Liver (tissue), 9 donors: Measurements from ENCODE around the gene SET. TPM values are rescaled to one million over a fixed set of nuclear protein-coding genes. Genes with fewer than 3 reads are reported as not detected.

Source experiments
- DNase-seq: peaks from one replicate; pipeline ENCODE4 v3.0.0-alpha.2; 2017; ENCODE audit warnings: low spot score
- H3K27ac ChIP-seq, 2 donors: one replicate each; pipeline ENCODE4 v1.7.0; 2013; ENCODE audit warnings: inconsistent platforms in 2 of 2, low read length in 2 of 2, control low read depth in 1 of 2, low read depth in 1 of 2, mild to moderate bottlenecking in 1 of 2
- H3K27me3 ChIP-seq, 4 donors: one replicate each; pipeline versions ENCODE4 v1.6.1 to v1.7.0; 2013; ENCODE audit warnings: low read length in 3 of 4, inconsistent platforms in 1 of 4, mild to moderate bottlenecking in 1 of 4, moderate library complexity in 1 of 4; ENCODE audit not compliant: control insufficient read depth in 4 of 4, insufficient read depth in 4 of 4
- H3K36me3 ChIP-seq, 4 donors: one replicate each; pipeline versions ENCODE4 v1.6.1 to v1.7.0; 2013; ENCODE audit warnings: low read length in 3 of 4, mild to moderate bottlenecking in 3 of 4, low read depth in 1 of 4, moderate library complexity in 1 of 4; ENCODE audit not compliant: control insufficient read depth in 4 of 4, insufficient read depth in 3 of 4
- H3K4me1 ChIP-seq, 4 donors: one replicate each; pipeline versions ENCODE4 v1.6.1 to v1.7.0; 2013; ENCODE audit warnings: low read length in 3 of 4, mild to moderate bottlenecking in 3 of 4, moderate library complexity in 1 of 4; ENCODE audit not compliant: control insufficient read depth in 4 of 4, insufficient read depth in 4 of 4
- H3K4me3 ChIP-seq, 3 donors: one replicate each; pipeline versions ENCODE4 v1.6.1 to v1.7.0; 2013; ENCODE audit warnings: low read length in 3 of 3, control low read depth in 1 of 3, low read depth in 1 of 3, mild to moderate bottlenecking in 1 of 3
- H3K9ac ChIP-seq, 2 donors: one replicate each; pipeline ENCODE4 v1.7.0; 2013; ENCODE audit warnings: low read length in 2 of 2, mild to moderate bottlenecking in 2 of 2, moderate library complexity in 2 of 2, control low read depth in 1 of 2, low read depth in 1 of 2
- H3K9me3 ChIP-seq, 4 donors: one replicate each; pipeline versions ENCODE4 v1.6.1 to v1.7.0; 2013; ENCODE audit warnings: low read length in 3 of 4; ENCODE audit not compliant: control insufficient read depth in 4 of 4
- EGR1 ChIP-seq, 2 donors: IDR thresholded peaks; 2 replicates each; pipeline ENCODE4 v1.6.1; 2016 to 2018; ENCODE audit warnings: antibody characterized with exemption in 2 of 2, low read depth in 2 of 2
- FOXA2 ChIP-seq: IDR thresholded peaks from 2 replicates; pipeline ENCODE4 v1.6.1; 2016; ENCODE audit warnings: antibody characterized with exemption
- GABPA ChIP-seq, 2 donors: IDR thresholded peaks in 1 of 2; conservative IDR thresholded peaks in 1 of 2; 2 replicates each; pipeline ENCODE4 v1.6.1; 2016; ENCODE audit warnings: antibody characterized with exemption in 2 of 2, mild to moderate bottlenecking in 1 of 2, moderate library complexity in 1 of 2
- HNF4A ChIP-seq, 2 donors: conservative IDR thresholded peaks; 2 replicates each; pipeline ENCODE4 v1.6.1; 2016; ENCODE audit warnings: antibody characterized with exemption in 2 of 2, mild to moderate bottlenecking in 2 of 2
- HNF4G ChIP-seq: IDR thresholded peaks from 2 replicates; pipeline ENCODE4 v1.6.1; 2016; ENCODE audit warnings: antibody characterized with exemption
- JUND ChIP-seq, 2 donors: IDR thresholded peaks; 2 replicates each; pipeline ENCODE4 v1.6.1; 2016; ENCODE audit warnings: antibody characterized with exemption in 2 of 2
- NR2F2 ChIP-seq: IDR thresholded peaks from 2 replicates; pipeline ENCODE4 v1.6.1; 2016; ENCODE audit warnings: antibody characterized with exemption
- RAD21 ChIP-seq, 2 donors: IDR thresholded peaks; 2 replicates each; pipeline ENCODE4 v1.6.1; 2016; ENCODE audit warnings: antibody characterized with exemption in 2 of 2, mild to moderate bottlenecking in 2 of 2
- RXRA ChIP-seq, 2 donors: IDR thresholded peaks; 2 replicates each; pipeline ENCODE4 v1.6.1; 2017 to 2018; ENCODE audit warnings: antibody characterized with exemption in 2 of 2, mild to moderate bottlenecking in 1 of 2
- SP1 ChIP-seq: IDR thresholded peaks from 2 replicates; pipeline ENCODE4 v1.6.1; 2018; ENCODE audit warnings: antibody characterized with exemption, mild to moderate bottlenecking
- TAF1 ChIP-seq: conservative IDR thresholded peaks from 2 replicates; pipeline ENCODE4 v1.6.1; 2016; ENCODE audit warnings: antibody characterized with exemption, mild to moderate bottlenecking
- YY1 ChIP-seq: IDR thresholded peaks from 2 replicates; pipeline ENCODE4 v1.6.1; 2016; ENCODE audit warnings: antibody characterized with exemption, mild to moderate bottlenecking
- WGBS: extraction: QIAGEN DNeasy Blood & Tissue Kit; methylation state at CpG from one replicate; pipeline ENCODE4 v1.1.7; 2013; 5-methylcytosine and 5-hydroxymethylcytosine counted together
- polyA plus RNA-seq, 2 donors: library from polyadenylated mRNA; stranded (reverse) in 1 of 2; unstranded in 1 of 2; fragments of 200-250 nt in 1 of 2; fragments of >200 nt in 1 of 2; fragmentation: Nextera tagmentation in 1 of 2; extraction: Ambion mirVana in 1 of 2; gene quantifications; one replicate each; pipeline versions ENCODE4 v1.2.1 to v1.2.3, GENCODE V29; 2013 to 2015
- total RNA-seq, 2 donors: library from RNA; depleted of rRNA; stranded (reverse); fragments of >200 nt; gene quantifications; one replicate each; pipeline ENCODE4 v1.2.3, GENCODE V29; 2014
- TF ChIP-seq, protein P1 (sequence below): IDR thresholded peaks from 2 replicates; pipeline ENCODE4 v1.6.1; 2016; ENCODE audit warnings: antibody characterized with exemption
- TF ChIP-seq, protein P2 (sequence below): IDR thresholded peaks from 2 replicates; pipeline ENCODE4 v1.6.1; 2016; ENCODE audit warnings: antibody characterized with exemption, mild to moderate bottlenecking
- TF ChIP-seq, protein P3 (sequence below): fragments of 150-350 bp; IDR thresholded peaks from 2 replicates; pipeline ENCODE4 v1.5.1; 2017; ENCODE audit warnings: improper control_type of control experiment, low read depth, low read length; ENCODE audit not compliant: missing input control
- donor health status: healthy.
- donor health status: healthy.
- donor health status: healthy.
- donor health status: healthy.
- donor health status: healthy.

SET gene
- total and polyA plus RNA-seq, 4 donors, result 58.2 to 95.6 (median 69.3) TPM

DNA sequence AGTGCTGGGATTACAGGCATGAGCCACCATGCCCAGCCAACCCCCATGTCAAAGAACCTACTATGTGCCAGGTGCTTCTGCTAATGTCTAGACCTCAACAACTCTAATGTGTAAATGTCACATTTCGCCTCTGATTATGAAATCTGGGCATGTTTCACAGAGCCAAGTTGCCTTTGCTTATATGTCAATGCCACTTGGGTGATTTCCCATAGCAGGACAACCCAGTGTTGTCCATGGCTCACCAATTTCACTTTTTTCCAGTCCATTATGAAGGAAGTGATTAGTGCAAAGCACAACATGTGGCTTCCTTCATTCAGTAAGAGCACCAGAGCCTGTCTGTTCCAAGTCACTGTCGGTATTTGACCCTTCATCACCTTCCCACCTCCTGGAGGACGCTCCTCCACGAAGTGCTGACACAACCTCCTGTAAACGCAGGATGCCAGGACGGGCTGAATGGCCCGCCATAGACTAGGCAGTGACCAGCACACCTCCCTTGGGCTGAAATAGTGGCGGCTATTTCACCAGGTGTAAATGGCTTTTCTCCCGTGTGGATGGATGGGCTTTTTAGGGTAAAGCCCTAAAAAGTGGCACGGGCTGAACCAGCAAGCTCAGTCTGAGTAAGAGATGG, 12.3 kb downstream of the SET start:
- no peaks in the 10 kb centered on the region for H3K27me3 ChIP-seq
- peaks cover 0 to 4% (median 1%) of the 10 kb centered on the region in 4 donors for H3K36me3 ChIP-seq
- no peak overlapping the region for H3K27ac ChIP-seq
- H3K9me3 ChIP-seq, result no peaks in the 10 kb centered on the region
- TF ChIP-seq RAD21 (IDR thresholded peaks at IDR 0.05) (no peak), EGR1 (IDR thresholded peaks at IDR 0.05; ENCODE audit: low read depth in 2 of 2) (no peak), FOXA2 (no peak), TAF1 (no peak), HNF4A (conservative IDR thresholded peaks at IDR 0.05) (no peak), HNF4G (no peak), JUND (IDR thresholded peaks at IDR 0.05) (no peak), GABPA (IDR thresholded peaks at IDR 0.05 in 1 of 2, conservative IDR thresholded peaks at IDR 0.05 in 1 of 2) (no peak), RXRA (IDR thresholded peaks at IDR 0.05) (no peak), SP1 (no peak)
- TF ChIP-seq, protein P1, sequence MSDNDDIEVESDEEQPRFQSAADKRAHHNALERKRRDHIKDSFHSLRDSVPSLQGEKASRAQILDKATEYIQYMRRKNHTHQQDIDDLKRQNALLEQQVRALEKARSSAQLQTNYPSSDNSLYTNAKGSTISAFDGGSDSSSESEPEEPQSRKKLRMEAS, result no peak
- TF ChIP-seq, protein P2, sequence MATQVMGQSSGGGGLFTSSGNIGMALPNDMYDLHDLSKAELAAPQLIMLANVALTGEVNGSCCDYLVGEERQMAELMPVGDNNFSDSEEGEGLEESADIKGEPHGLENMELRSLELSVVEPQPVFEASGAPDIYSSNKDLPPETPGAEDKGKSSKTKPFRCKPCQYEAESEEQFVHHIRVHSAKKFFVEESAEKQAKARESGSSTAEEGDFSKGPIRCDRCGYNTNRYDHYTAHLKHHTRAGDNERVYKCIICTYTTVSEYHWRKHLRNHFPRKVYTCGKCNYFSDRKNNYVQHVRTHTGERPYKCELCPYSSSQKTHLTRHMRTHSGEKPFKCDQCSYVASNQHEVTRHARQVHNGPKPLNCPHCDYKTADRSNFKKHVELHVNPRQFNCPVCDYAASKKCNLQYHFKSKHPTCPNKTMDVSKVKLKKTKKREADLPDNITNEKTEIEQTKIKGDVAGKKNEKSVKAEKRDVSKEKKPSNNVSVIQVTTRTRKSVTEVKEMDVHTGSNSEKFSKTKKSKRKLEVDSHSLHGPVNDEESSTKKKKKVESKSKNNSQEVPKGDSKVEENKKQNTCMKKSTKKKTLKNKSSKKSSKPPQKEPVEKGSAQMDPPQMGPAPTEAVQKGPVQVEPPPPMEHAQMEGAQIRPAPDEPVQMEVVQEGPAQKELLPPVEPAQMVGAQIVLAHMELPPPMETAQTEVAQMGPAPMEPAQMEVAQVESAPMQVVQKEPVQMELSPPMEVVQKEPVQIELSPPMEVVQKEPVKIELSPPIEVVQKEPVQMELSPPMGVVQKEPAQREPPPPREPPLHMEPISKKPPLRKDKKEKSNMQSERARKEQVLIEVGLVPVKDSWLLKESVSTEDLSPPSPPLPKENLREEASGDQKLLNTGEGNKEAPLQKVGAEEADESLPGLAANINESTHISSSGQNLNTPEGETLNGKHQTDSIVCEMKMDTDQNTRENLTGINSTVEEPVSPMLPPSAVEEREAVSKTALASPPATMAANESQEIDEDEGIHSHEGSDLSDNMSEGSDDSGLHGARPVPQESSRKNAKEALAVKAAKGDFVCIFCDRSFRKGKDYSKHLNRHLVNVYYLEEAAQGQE, result no peak
- TF ChIP-seq, protein P3, sequence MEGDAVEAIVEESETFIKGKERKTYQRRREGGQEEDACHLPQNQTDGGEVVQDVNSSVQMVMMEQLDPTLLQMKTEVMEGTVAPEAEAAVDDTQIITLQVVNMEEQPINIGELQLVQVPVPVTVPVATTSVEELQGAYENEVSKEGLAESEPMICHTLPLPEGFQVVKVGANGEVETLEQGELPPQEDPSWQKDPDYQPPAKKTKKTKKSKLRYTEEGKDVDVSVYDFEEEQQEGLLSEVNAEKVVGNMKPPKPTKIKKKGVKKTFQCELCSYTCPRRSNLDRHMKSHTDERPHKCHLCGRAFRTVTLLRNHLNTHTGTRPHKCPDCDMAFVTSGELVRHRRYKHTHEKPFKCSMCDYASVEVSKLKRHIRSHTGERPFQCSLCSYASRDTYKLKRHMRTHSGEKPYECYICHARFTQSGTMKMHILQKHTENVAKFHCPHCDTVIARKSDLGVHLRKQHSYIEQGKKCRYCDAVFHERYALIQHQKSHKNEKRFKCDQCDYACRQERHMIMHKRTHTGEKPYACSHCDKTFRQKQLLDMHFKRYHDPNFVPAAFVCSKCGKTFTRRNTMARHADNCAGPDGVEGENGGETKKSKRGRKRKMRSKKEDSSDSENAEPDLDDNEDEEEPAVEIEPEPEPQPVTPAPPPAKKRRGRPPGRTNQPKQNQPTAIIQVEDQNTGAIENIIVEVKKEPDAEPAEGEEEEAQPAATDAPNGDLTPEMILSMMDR, result no peak
- no peak overlapping the region for H3K4me3 ChIP-seq
- 76% methylated on average over 10 of the region's 10 CpGs for WGBS
- no peak overlapping the region for H3K9ac ChIP-seq
- DNase-seq, result no peak
- H3K4me1 ChIP-seq, result peaks cover 0 to 8% (median 0%) of the 10 kb centered on the region in 4 donors

DNA sequence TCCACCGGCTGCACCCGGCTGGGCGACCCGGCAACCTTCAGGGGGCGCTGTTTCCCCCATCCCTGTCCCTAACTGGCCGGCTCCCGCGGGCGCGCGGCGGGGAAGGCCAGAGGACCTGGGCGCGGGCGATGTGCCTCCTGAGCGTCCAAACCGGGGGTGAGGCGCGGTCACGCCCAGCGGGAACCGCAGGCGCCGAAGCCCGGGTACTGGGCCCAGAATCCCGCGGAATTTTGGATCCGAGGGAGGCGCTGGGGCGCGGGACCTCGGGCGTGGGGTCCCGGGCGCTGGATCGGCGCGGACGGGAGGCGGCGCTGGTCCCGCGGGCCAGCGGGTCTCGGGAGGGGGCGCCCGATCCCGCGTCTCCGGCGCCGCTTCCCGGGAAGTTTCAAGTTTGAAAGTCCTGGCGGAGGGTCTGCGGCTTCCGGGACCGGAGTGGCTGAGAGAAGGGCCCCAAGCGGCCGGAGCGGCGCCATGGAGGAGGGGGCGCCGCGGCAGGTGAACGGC, 13.5 kb downstream of the SET start, which contains the start of gene PKN3:
TSS of gene PKN3 (plus strand) at position 59 of the 504 bp plus-strand sequence. CDS start at position 472, 413 bp downstream.
- no peaks in the 10 kb centered on the region for H3K9me3 ChIP-seq
- H3K27ac ChIP-seq, result peak within 1 kb of the TSS in 1 of 2 donors; percentile 43
- H3K27me3 ChIP-seq, result no peaks in the 10 kb centered on the region
- TF ChIP-seq, protein P2, result no peak
- TF ChIP-seq RAD21 (IDR thresholded peaks at IDR 0.05), result peak; percentile 63 to 76
- TF ChIP-seq, protein P3, result peak; percentile 73
- no peak for TF ChIP-seq JUND (IDR thresholded peaks at IDR 0.05)
- no peak for TF ChIP-seq FOXA2
- TF ChIP-seq YY1, result peak; percentile 22
- TF ChIP-seq NR2F2, result no peak
- peak within 1 kb of the TSS in 1 of 2 donors; percentile 39 for H3K9ac ChIP-seq
- H3K36me3 ChIP-seq, result no peaks in the 10 kb centered on the region
- under 1% methylated on average over 65 of the region's 65 CpGs for WGBS
- peak within 1 kb of the TSS; percentile 29 to 83 (median 58) for H3K4me3 ChIP-seq
- DNase-seq, result peak; percentile 94
- peaks cover 0 to 8% (median 0%) of the 10 kb centered on the region in 4 donors for H3K4me1 ChIP-seq
